Fibroblast of the aortic adventitia (primary cell): ENCODE results near the gene GALT. TPM values are rescaled to one million over a fixed set of nuclear protein-coding genes. Genes with fewer than 3 reads are reported as not detected.

Source experiments
- DNase-seq: peaks from one replicate; pipeline ENCODE4 v3.0.0-alpha.2; 2010; ENCODE audit warnings: low read depth
- H3K4me3 ChIP-seq: 2 replicates; pipeline ENCODE4 v1.5.1; 2011; ENCODE audit warnings: low read depth, mild to moderate bottlenecking, control low read depth, low read length, moderate library complexity
- total RNA-seq: library from RNA; depleted of rRNA; stranded (reverse); fragments of >200 nt; gene quantifications from 2 replicates; pipeline ENCODE4 v1.2.3, GENCODE V29; 2012; ENCODE audit warnings: low replicate concordance
- TF ChIP-seq, protein P1 (sequence below): IDR thresholded peaks from 2 replicates; pipeline ENCODE4 v1.5.1; 2011; ENCODE audit warnings: mild to moderate bottlenecking, low read length, control low read depth, inconsistent platforms; ENCODE audit not compliant: insufficient read depth

GALT gene
- 22.8 and 26.8 TPM in 2 replicates for total RNA-seq

DNA sequence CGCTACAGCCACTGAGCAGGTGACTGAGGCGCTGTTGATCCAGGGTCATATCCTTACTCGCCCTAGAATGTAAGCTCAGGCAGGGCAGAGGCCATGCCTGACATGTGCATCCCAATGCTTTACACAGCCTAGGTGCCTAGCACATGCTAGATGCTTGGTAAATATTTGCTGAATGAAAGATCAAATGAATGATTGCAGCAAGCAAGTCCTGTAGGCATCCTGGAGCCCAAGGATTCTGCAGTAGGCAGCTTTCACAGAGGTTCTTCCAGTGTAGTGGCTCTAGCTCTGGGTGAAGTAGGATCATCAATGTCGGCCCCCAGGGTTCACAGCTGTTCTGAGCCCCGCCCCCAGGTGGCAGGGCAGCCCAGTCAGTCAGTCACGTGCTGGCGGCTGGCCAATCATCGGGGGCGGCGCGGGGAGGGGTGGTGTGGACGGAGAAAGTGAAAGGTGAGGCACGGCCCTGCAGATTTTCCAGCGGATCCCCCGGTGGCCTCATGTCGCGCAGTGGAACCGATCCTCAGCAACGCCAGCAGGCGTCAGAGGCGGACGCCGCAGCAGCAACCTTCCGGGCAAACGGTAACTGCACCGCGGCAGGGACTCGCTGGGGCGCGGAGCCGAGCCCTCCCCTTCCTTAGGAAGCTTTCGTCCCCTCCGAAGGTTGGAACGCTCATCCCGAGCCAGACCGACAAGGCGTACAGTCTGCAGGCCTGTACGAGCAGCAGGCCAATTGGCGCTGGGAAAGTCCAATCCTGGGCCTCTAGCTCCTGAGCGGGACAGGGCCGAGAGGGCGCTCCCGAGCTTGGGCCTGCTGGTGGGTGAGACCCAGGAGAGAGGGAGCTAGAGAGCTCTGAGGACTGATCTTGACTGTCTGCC, at the start of gene GALT:
Gene GALT, plus strand, starts transcription at position 465 of the 873 bp plus-strand sequence. Its CDS starts 30 bp downstream, at position 495.
- TF ChIP-seq, protein P1, sequence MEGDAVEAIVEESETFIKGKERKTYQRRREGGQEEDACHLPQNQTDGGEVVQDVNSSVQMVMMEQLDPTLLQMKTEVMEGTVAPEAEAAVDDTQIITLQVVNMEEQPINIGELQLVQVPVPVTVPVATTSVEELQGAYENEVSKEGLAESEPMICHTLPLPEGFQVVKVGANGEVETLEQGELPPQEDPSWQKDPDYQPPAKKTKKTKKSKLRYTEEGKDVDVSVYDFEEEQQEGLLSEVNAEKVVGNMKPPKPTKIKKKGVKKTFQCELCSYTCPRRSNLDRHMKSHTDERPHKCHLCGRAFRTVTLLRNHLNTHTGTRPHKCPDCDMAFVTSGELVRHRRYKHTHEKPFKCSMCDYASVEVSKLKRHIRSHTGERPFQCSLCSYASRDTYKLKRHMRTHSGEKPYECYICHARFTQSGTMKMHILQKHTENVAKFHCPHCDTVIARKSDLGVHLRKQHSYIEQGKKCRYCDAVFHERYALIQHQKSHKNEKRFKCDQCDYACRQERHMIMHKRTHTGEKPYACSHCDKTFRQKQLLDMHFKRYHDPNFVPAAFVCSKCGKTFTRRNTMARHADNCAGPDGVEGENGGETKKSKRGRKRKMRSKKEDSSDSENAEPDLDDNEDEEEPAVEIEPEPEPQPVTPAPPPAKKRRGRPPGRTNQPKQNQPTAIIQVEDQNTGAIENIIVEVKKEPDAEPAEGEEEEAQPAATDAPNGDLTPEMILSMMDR = peak; percentile 59
- peak; percentile 79 for DNase-seq
- H3K4me3 ChIP-seq = peak within 1 kb of the TSS; percentile 82

DNA sequence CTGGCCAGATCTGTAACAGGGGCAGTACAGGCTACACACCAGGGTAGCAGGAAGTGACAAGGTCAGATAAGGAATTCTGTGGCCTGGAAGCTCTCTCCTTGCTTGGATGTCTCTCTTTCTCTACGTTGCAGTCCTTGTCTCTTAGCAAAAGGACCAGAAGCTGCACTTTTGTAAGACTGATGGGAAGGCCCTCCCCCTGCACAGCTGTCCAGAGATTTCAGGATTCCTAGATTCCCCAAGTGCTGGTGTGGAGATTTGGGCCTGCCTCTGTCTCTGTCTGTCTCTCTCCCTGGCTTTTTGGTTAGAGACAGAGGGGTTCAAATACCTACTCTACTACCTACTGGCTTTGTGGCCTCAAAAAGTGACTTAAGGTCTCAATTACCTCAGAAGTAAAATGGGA, 46.9 kb upstream of the GALT start:
- DNase-seq = no peak
- no peak overlapping the region for H3K4me3 ChIP-seq
- TF ChIP-seq, protein P1 = no peak

DNA sequence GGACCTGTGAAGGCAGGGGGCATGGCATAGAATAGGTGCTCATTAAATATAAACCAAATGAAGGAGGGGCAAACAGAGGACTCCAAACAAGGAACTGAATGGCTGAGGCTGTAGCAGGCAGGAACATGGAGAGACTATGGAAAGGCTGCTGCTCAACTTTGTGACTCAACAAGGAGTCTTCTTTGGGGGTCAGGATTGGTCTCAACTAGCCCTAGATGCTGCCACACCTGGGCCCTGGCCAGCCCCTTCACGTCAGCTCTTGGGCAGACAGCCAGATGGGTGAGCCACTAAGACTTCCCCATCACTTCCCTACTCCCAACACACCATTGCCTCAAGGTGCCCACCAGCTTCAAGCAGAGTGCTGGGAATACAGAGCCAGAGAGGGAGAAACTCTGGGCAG, 45.6 kb upstream of the GALT start:
- no peak overlapping the region for H3K4me3 ChIP-seq

DNA sequence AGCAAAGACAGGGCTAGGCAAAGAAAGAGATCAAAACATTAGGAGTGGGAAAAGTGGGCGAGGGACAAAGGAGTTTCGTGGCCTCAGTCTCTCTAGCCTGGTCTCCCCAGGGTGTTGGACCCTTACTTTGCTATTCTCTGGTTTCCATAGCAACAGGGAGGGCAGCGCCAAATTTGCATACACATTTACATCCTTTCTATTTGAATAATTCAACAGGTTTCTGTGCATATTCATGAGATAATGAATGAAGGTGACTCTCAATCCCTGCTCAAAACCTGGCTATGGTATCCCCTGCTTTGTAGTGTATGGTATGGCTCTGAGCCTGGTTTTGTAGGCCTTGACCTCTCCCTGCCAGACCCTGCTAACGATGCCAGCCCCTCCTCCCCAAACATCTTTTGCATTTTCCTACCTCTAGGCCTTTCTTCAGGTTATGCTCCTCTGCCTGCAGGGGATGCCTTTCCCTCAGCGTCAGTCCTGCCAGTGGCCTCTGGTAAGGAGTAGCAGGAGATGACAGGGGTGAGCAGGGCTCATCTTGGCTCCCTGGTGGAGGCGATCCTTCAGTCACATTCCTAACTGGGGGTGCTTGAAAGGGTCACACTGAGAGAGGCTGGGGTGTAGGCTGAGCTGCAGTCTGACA, 44.4 kb upstream of the GALT start:
- no peak overlapping the region for H3K4me3 ChIP-seq
- no peak for DNase-seq
- TF ChIP-seq, protein P1 = no peak

More for the DNA sequence above, 45.6 kb upstream of the GALT start:
- no peak for DNase-seq
- TF ChIP-seq, protein P1 = no peak

- TF ChIP-seq, protein P1 = peak; percentile 93
- peak; percentile 76 for DNase-seq
- no peak overlapping the region for H3K4me3 ChIP-seq
These were observed 42.8 kb upstream of the GALT start for GRCh38 chr9:34603610-34604231.

GRCh38 chr9:34606190-34606589, 40.3 kb upstream of the GALT start:
- TF ChIP-seq, protein P1 = no peak
- no peak for DNase-seq
- H3K4me3 ChIP-seq = no peak overlapping the region
